Mucosa of rectum (tissue), 2 donors: ENCODE results near the gene PEPD.

Experiments
- H3K27ac ChIP-seq, 2 donors: one replicate each; pipeline ENCODE4 v1.7.0; 2013; ENCODE audit warnings: inconsistent platforms in 2 of 2, low read depth in 2 of 2, low read length in 2 of 2
- H3K27me3 ChIP-seq, 2 donors: one replicate each; pipeline ENCODE4 v1.7.0; 2013; ENCODE audit warnings: low read length in 2 of 2; ENCODE audit not compliant: control insufficient read depth in 2 of 2, insufficient read depth in 2 of 2
- H3K36me3 ChIP-seq, 2 donors: one replicate each; pipeline ENCODE4 v1.7.0; 2013; ENCODE audit warnings: low read length in 2 of 2; ENCODE audit not compliant: control insufficient read depth in 2 of 2, insufficient read depth in 2 of 2
- H3K4me1 ChIP-seq, 2 donors: one replicate each; pipeline ENCODE4 v1.7.0; 2013; ENCODE audit warnings: low read length in 2 of 2, mild to moderate bottlenecking in 1 of 2; ENCODE audit not compliant: control insufficient read depth in 2 of 2, insufficient read depth in 2 of 2
- H3K4me3 ChIP-seq, 2 donors: one replicate each; pipeline ENCODE4 v1.7.0; 2013; ENCODE audit warnings: low read length in 2 of 2
- H3K9ac ChIP-seq, 2 donors: one replicate each; pipeline ENCODE4 v1.7.0; 2013; ENCODE audit warnings: low read length in 2 of 2, low read depth in 1 of 2, mild to moderate bottlenecking in 1 of 2
- H3K9me3 ChIP-seq, 2 donors: one replicate each; pipeline ENCODE4 v1.7.0; 2013; ENCODE audit warnings: low read length in 2 of 2; ENCODE audit not compliant: control insufficient read depth in 2 of 2
- donor health status: healthy.
- donor health status: Normal muscosa, but diverticular disease.

The PEPD gene

GRCh38 chr19:33441828-33442227 lies 79.8 kb downstream of the PEPD start:
- Histone ChIP-seq H3K9ac (no peak overlapping the region), H3K27me3 (no peaks in the 10 kb centered on the region), H3K36me3 (no peaks in the 10 kb centered on the region), H3K4me3 (no peak overlapping the region), H3K9me3 (no peaks in the 10 kb centered on the region), H3K4me1 (no peaks in the 10 kb centered on the region), H3K27ac (no peak overlapping the region)

DNA sequence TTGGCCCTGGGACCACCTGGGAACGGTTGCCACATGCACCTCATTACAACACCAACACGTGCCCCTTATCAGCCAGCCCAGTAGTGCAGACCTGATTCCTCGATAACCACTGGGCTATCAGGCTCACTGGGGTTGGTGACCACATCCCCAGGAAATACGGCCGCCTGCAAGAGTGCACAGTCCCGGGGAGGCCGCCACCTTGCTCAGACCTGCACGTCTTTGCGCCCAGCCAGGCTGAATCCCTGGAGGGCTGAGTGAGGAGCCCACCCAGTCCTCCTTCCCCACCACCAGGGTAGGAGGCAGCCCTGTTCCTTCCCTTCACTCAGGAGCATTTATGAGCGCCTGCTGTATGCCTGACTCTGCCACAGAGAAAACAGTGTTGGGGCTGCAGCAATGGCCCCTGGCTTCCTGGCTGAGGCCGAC lies 80.3 kb downstream of the PEPD start:
- Histone ChIP-seq H3K27me3 (no peaks in the 10 kb centered on the region), H3K4me3 (no peak overlapping the region), H3K4me1 (no peaks in the 10 kb centered on the region), H3K9me3 (no peaks in the 10 kb centered on the region), H3K9ac (no peak overlapping the region), H3K27ac (no peak overlapping the region), H3K36me3 (no peaks in the 10 kb centered on the region)

- H3K9me3 ChIP-seq: no peaks in the 10 kb centered on the region
- no peak overlapping the region for H3K4me3 ChIP-seq
- no peaks in the 10 kb centered on the region for H3K27me3 ChIP-seq
- H3K27ac ChIP-seq: no peak overlapping the region
- H3K9ac ChIP-seq: no peak overlapping the region
- no peaks in the 10 kb centered on the region for H3K4me1 ChIP-seq
- no peaks in the 10 kb centered on the region for H3K36me3 ChIP-seq
Measured at GRCh38 chr19:33440682-33441081, 80.9 kb downstream of the PEPD start.

- Histone ChIP-seq H3K27me3 (no peaks in the 10 kb centered on the region), H3K9ac (no peak overlapping the region), H3K4me1 (no peaks in the 10 kb centered on the region), H3K27ac (no peak overlapping the region), H3K9me3 (no peaks in the 10 kb centered on the region), H3K36me3 (no peaks in the 10 kb centered on the region), H3K4me3 (no peak overlapping the region)
Measured at GRCh38 chr19:33440241-33440640, 81.3 kb downstream of the PEPD start.

DNA sequence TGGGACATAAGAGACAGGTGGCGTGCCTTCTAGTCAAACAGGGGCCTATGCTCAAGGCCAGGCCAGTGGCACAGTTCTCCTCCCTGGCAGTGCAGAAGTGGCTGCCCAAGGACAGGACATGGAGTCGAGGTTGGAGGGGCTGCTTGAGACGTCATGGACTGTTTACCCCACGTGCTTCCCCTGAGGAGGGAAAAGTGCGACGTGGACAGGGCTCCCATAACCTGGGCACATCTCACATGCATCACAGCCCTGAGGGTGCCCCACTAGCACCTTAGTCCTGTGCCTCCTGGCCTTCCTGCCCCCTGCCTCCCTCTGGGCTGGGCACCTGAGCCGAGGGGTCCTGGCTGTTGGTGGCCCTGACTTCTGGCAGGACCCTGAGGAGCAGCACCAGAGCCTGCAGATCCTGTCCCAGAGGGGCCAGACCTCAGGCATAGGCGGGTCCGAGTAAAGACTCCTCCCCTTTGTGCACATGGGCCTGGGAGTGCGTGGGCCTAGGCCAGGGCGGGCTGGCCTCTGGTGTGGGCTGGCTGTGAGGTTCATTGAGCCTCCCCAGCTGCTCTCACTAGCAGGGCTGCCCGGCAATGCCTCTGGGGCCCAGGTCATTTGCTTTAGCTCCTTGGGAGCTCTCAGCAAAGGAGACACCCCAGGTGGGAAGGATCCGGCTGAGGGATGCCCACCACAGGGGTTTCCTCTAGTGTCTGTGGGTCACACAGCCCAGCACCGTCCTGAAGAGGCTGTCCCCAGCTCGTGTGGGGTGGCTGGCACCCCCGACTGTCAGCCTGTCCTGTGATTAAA lies 82.4 kb downstream of the PEPD start:
- Histone ChIP-seq H3K9me3 (no peaks in the 10 kb centered on the region), H3K9ac (no peak overlapping the region), H3K27ac (no peak overlapping the region), H3K4me1 (no peaks in the 10 kb centered on the region), H3K36me3 (no peaks in the 10 kb centered on the region), H3K4me3 (no peak overlapping the region), H3K27me3 (no peaks in the 10 kb centered on the region)

DNA sequence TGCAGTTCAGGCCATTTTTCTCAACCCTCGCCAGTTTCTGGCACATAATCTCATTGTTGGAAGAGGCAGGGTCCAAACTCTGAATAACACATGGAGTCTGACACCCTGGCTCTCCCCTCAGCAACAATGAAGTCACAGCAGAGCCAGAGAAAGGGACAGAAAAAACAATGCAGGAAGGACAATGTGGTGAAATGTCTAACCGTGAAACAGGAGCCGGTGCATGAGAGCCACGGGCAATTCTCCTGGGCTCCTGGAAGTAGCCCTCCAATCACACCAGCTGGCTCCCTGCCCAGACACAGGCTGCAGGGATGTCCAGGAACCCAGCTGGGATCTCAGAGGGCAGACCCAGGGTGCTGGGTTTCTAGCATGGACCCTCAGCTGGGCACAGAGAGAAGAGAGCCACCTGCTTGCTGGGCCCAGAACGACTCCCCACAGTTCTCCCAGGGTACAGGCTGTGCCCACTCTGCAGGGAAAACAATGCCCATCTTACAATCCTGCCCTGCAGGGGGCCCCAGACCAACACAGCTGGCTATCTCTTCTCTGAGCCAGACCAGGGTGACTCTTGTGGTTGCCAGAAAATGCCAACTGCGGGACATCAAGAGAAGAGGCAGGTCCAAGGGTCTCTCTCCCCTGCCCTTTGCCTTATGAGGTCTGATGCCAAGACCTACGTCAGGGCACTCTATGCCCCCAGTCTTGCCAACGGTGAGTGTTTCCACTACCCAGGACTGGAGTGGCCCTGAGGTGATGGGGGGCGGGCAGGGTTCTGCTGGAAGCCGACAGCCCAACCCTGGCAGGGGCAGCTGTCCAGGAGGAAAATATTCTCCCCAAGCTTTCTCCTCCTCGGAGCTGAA lies 83.5 kb downstream of the PEPD start:
- no peaks in the 10 kb centered on the region for H3K9me3 ChIP-seq
- H3K4me1 ChIP-seq: no peaks in the 10 kb centered on the region
- H3K27me3 ChIP-seq: no peaks in the 10 kb centered on the region
- H3K9ac ChIP-seq: no peak overlapping the region
- H3K4me3 ChIP-seq: no peak overlapping the region
- no peak overlapping the region for H3K27ac ChIP-seq
- H3K36me3 ChIP-seq: no peaks in the 10 kb centered on the region

GRCh38 chr19:33437393-33437820 lies 84.2 kb downstream of the PEPD start:
- no peak overlapping the region for H3K27ac ChIP-seq
- H3K27me3 ChIP-seq: no peaks in the 10 kb centered on the region
- H3K9me3 ChIP-seq: no peaks in the 10 kb centered on the region
- no peak overlapping the region for H3K4me3 ChIP-seq
- H3K9ac ChIP-seq: no peak overlapping the region
- no peaks in the 10 kb centered on the region for H3K4me1 ChIP-seq
- H3K36me3 ChIP-seq: no peaks in the 10 kb centered on the region

DNA sequence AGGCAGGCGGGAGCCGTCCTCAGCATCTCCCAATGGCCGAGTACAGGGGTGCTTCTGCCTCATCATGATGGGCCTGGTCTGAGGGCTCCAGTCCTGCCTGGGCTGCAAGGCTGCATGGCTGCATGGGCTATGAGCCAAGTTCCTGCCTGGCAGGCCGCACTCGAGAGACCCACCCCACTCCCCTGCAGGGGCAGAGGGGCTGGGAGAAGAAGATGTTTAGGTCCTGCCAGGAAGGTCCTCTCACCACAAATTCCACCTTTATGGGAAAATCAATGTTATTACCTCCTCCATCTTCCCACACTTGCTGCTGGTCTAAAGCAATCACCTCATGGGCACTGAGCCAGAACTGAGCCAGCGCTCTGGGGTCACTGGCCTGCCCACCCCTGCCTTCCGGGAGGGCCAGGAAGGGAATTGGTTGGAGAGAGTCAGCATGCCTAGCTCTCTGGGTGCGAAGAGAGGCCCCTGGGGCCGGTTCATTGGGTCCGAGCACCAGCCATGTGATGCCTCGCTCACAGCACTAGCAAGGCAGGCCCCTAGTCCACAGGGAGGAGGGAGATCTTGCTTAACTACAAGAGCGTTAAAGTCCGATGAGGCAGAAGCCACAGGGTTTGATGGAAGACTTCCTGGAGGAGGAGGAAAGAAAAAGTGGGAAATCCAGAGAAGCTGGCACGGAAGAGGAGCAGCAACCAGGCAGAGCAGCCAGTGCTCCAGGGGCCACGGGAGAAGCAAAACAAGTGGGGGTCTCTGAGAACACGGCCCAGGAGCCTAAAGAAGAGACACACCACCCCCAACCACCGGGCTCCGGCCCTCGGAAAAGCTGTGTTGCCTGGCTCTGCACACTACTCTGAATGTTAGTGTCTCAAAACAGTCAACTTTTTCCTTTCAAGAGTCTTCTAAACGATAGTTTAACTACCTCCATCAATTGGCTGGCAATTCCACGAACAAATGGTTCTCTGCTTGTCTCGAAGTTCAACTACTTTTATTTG lies 84.9 kb downstream of the PEPD start:
- Histone ChIP-seq H3K4me1 (no peaks in the 10 kb centered on the region), H3K27ac (no peak overlapping the region), H3K27me3 (no peaks in the 10 kb centered on the region), H3K4me3 (no peak overlapping the region), H3K9me3 (no peaks in the 10 kb centered on the region), H3K9ac (no peak overlapping the region), H3K36me3 (no peaks in the 10 kb centered on the region)

- H3K36me3 ChIP-seq: no peaks in the 10 kb centered on the region
- H3K4me3 ChIP-seq: no peak overlapping the region
- H3K27ac ChIP-seq: no peak overlapping the region
- no peak overlapping the region for H3K9ac ChIP-seq
- H3K27me3 ChIP-seq: no peaks in the 10 kb centered on the region
- no peaks in the 10 kb centered on the region for H3K4me1 ChIP-seq
- H3K9me3 ChIP-seq: no peaks in the 10 kb centered on the region
Measured at GRCh38 chr19:33435706-33436359, 85.8 kb downstream of the PEPD start.
